GM18909 (cell line): ENCODE results near the gene XKRX.

Experiments
- ATAC-seq: cut with Tn5 transposase; IDR thresholded peaks from one replicate; pipeline ENCODE4 v1.9.1; 2021; ENCODE audit warnings: mild to moderate bottlenecking; ENCODE audit not compliant: unreplicated experiment, poor library complexity

XKRX gene

DNA sequence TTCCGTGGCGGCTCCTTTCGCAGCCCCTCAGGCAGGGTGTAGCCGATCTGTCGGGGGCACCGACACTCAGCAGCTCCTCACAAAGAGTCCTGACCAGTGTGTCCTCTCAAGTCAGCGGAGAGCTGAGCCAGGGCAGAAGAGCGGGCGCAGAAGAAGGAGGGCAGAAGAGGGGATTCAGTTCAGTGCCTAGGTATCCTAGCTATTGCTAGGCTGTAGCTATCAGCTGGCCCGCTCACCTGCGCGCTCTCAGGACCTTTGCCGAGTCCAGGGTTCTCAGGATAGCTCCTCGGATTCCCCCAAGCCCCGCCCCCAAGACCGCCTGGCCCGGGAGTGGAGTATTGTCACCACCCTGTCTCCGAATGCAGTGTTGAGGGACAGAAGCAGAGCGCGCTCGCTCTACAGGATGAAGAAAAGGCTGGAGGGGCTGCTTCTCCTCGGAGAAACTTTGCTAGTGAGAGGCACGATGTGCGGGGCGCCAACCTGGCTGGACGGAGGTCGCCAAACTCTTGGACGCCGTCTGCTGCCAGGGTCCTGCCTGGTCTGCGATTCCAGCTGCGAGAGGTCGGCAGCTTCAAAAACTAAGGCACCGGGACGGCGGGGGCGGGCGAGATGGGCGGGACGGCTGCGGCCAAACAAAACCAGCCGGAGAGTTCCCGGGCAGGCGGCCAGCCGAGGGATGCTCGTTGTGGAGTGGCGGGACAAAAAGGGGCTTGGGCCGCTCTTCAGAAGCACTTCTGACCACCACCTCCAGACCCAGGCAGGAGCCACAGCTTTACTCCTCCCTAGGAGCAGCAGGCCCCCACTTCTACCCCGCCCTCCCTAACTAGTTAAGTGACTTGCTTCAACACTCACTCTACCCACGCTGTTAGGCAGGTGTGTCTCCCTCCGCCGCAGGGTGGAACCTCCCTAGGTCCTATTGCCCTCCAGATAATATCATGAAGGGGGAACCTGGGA is at the start of gene XKRX:
TSS of gene XKRX (minus strand) at position 258 of the 954 bp plus-strand sequence. CDS start 613 bp downstream, outside the sequence.
- peak; percentile 73 for ATAC-seq

DNA sequence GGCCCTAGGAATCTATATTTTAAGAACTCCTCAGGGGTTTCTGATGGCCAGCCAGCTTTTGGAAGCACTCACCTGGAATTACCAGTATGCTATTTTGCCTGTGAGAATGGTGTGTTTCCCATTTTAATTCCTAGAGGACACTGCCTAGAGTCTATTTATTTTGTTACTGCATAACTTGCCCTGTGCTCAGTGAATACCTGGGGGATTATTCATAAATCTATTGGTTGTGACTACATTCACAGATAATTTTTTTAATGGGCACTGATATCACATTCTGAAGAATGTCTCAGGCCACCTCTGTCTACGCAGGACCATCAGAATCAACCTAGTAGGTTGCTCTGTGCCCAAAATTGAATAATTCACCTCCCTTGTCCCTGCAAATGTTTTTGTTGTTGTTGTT is 47.5 kb upstream of the XKRX start:
- no peak for ATAC-seq

DNA sequence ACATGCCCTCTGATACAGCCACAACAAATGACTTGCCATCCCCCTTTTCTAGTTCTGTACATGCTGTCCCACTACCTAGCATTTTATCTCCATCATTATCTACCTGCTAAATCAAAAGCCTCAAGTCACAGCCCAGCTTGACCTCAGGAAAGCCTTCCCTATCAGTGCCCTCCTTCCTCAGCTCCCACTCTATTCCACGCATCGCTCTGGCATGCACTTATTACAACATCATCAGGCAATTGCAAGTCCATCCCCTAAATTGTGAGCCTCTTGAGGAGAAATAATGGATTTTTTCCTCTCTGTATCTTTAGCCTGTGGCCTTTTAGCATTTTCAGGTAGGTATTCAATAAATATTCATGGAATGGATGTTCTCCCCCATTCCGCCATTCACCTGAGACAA is 46.5 kb upstream of the XKRX start:
- no peak for ATAC-seq

DNA sequence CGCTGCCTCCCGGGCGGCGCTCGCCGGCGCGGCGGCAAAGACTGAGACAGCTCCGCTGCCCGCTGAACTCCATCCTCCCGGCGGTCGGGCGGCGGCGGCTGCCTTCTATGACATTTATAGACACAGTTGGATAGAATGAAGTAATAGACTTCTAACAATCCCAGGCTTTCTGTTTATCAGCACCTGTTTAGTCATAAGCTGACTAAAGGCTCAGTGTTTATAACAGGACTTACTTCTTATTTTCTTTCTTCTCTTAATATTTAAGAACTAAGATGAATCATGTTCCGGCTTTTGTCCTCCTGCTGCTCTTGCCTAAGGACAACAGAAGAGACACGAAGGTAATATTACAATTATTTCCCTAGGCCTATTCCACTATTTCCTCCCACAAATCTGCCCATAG is 44.7 kb upstream of the XKRX start:
- no peak for ATAC-seq

DNA sequence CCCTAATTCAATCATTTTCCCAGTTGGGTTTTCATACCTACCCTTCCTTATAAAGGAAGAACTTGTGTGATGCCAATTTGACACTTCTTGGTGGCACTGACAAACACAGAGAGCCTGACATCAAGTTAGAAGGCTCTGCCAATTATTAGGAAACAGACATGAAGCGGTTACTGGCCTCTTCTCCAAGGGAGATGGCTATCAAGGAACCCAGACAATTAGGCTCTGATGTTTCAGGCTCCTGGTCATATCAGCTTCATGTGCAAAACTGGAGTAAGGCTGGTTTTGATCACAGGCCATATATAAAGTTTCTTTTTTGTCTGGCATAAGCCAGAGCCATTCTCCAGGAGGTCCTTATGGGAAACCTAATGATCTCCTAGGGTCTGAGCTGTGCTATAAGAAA is 41.2 kb upstream of the XKRX start:
- ATAC-seq = no peak

DNA sequence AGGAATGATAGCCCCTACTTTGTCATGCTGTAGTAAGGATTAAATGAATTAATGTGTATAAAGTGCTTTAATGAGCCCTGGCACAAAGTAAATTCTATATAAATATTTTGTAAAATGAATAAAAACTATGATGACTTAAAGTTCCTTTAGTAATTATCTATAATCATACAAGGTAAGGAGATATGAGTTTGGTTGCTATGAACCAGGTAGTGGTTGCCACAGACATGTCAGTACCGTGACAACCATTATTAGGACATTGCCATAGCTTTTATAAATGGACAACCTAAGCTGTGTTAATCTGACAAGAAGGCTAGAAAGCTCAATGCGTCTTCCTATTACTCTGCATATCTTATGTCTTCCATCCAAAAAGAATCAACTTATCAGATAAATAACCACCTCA is 40.7 kb upstream of the XKRX start, which contains the start of gene ARL13A:
TSS of gene ARL13A (plus strand) at position 301 of the 400 bp plus-strand sequence. CDS start 3,982 bp downstream, outside the sequence.
- ATAC-seq = no peak

DNA sequence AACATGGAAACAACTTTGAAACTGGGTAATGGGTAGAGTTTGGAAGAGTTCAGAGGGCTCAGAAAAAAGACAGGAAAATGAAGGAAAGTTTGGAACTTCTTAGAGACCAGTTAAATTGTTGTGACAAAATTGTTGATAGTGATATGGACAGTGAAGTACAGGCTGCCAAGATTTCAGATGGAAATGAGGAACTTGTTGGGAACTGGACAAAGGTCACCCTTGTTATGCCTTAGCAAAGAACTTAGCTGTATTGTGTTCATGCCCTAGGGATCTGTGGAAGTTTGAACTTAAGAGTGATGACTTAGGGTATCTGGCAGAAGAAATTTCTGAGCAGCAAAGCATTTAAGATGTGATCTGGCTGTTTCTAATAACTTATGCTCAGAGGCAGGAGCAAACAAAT is 35.6 kb upstream of the XKRX start:
- no peak for ATAC-seq

DNA sequence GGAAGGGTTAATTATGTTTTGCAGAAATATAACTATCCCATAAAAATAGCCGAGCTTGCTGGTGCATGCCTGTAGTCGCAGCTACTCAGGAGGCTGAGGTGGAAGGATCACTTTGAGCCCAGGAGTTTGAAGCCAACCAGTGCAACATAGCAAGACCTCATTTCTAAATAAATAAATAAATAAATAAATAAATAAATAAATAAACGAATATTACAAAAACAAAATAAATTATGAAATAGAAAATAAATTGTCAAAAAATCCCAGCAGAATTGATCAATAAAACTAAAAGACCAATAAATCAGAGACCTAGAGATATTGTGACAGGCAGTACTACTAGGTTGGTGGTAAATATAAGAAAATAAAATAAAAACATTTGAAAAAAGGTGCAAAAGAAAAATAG is 34.1 kb upstream of the XKRX start:
- no peak for ATAC-seq

DNA sequence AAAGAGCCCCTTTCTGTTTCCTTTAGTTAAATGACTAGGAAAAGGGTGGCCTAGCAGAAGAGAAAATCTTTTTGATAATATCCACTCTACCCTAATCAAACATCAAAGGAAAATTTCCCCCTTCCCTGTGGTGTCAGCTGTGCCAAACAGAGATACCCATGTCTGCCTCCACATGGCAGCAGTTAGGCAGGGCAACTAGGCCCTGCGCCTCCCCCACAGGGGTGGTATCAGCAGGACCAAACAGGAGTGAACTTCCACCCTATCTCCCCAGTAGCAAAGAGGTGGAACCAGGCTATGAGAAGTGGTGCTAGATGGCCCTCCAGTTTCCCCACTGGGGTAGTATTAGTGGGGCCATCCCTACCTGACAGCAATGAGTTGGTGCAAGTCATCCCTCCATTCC is 19.8 kb upstream of the XKRX start:
- ATAC-seq = no peak

DNA sequence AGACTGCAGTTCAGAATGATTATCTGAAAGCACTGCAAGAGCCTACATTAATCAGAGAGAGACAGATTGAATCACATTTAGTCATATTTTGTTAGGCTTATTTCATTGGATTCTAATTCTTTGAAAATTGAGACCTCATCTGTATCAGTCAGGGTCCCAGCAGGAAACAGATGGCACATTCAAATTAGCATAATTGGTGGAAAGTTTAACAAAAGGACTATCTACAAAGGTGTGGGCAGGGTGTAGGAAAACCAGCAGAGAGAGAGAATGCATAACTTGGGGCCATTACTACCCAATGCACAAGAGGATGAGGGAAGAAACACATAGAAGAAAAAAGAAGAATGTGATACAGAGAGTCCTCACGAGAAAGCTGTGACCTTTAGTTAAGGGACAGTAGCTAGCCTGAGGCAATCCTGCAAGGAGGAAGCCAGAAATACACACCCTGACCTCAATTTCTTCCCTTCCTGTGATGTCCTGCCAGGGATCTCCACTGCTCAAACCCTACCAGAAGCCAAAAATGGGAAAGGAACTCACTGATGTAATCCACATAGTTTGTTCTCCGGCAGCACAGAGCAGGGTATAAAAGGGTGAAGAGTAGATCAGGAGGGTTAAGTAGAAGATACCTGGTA is 17.7 kb upstream of the XKRX start:
- no peak for ATAC-seq

DNA sequence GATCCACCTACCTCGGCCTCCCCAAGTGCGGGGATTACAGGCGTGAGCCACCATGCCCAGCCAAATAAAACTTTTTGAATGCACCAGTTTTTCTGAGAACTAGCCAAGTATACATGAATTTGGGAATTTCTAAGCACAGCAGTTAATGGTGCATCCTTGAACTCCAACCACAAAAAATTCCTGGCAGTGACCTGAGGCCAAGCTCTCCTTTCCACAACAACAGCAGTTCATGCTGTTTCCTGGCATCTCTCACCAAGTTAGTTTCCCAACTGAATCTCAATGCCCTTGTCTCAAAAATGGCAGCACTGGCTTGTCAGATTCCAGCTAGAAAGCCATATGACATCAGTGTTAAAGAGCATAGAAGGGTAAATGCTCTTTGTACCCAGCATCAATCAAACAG is 15.9 kb upstream of the XKRX start:
- no peak for ATAC-seq

DNA sequence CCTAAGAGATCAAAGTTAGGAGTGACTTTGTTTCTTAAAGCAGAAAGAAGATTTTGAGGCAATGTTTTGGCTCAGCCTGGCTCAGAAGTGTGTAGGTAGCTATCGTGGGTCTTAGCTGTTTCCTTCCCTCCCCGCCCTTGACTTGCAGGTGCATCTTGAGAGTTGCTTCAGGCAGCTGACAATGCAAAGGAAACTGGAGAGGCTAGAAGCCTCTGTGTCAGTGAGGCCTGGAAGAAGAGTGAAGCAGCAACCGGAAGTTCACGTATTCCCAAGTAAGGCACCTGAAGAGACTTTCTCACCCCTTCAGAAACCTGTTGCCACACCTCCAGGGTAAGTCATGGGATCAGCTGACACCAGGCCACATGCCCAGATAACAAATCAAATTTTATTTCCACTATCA is 10.6 kb upstream of the XKRX start:
- no peak for ATAC-seq

DNA sequence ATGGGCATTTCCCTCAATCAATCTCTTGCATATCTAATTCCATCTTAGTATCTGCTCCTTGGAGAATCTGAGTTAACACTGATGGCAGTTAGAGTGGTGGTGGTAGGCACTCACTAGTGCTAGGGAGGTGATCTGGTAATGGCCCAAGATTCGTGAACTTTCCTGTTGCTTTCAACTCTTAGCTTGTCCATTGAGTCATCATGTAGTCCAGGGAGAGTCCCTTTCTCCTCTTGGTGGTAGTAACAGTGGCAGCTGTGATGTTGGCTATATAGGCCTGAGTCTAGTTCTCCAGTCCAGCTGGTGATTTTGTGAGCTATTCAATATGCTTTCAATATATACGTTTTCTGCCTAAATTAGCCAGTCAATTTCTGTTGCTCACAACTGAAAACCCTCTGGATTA is 7.0 kb upstream of the XKRX start:
- ATAC-seq = no peak

DNA sequence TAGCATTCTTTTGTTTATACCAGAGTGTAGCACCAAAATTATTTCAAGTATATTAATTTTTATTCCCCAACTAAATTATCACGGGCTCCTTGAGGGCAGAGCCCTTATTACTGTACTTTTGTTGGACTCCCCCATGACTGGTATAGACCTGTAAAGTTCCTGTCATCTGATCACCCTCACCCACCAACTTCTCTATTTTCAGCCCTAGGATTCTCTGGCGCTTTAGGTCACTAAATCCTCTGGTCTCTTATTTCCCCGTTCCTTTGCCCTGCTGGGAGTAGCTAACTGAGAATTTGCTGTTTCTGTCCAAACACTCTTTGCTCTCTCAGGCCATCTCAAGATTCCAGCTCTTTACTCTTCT is 3.2 kb upstream of the XKRX start:
- ATAC-seq = peak; percentile 19

DNA sequence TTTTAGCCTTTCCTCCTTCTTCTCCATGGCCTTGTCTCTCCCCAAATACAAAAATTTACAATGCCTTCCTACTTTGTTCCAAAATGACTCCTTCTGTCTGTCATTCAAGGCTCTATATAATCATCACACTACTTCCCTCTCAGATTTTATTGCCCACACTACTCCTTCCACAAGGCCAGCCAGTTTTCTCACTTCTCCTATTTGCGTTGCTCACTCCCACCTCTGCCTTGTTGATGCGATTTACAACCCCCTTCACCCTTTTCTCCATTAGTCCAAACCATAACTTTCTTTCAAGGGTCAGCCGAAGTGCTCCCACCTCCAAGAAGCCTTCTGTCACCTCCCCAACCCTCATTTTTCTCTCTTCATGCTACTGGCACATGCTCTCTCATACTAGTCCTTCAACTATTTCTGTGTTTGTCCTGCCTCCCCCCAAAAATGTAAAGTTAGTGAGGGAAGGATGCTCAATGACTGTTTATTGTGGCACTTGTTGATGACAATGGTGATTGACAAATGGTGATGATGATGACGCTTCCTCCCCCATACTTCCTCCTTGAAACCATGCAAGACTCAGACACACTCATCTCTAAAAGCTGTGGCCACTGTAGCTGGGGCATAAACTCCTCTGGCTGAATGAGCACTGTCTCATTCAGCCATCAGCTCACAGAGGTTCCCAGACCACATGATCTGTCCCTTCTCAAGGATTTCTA is 2.7 kb upstream of the XKRX start:
- ATAC-seq = peak; percentile 72

DNA sequence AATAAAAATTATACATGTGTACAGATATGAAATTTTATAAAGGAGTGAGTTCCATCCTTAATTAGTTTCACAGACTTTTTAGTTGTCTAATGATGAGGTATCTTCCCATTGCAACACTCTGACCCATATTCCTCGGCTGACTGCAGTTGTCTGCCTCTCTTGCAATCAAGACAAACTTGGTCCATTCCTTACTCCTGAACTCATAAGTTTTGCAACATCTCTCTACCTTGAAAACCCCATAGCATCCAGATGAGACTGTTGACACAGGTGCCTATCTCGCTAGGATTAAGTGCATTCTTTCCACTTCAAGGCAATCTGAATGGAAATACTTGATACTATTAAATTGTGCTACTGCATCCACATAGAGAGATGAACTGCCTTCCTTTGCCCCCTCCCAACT is 2.3 kb downstream of the XKRX start:
- ATAC-seq = no peak

DNA sequence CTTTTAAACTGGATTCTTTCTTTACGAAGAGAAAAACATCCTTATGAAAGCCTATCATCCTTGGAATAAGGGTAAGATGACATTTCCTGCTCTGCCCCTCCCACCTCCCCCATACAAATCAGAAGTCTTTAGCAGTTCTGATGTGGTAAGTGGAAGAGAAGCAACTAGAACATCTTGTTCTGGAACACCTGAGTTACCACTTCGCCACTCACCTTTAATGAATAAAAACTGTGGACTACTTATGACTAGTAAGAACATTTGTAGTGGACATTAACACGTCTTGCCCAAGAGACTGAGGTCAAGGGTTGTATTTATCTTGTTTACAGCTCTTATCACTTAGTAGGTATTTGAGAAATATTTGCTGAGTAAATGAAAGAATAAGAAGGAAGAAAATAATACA is 4.3 kb downstream of the XKRX start:
- no peak for ATAC-seq

DNA sequence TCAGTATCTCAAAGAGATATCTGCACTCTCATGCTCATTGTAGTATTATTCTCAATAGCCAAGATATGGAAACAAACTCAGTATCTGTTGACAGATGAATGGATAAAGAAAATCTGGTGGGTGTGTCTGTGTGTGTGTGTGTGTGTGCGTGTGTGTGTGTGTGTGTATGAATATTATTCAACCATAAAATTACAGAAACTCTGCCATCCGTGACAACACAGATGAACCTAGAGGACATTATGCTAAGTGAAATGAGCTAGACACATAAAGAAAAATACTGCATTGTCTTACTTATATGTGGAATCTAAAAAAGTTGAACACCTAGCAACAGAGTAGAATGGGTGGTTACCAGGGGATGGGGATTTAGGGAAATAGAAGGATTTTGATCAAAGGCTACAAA is 13.2 kb downstream of the XKRX start:
- ATAC-seq = no peak

DNA sequence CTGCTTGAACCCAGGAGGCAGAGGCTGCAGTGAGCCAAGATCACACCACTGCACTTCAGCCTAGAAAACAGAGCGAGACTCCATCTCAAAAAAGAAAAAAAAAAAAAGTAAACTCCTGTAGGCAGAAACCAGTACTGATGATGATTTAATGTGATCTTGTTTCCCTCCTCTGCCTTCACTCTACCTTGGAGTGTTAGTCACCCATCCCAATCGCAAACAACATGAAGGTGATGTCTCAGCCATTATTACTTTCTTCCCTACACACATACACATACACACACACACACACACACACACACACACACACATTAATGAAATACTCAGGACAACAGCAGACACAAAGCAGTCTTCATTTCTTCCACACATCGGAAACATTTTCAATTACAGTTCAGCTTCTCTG is 15.6 kb downstream of the XKRX start:
- ATAC-seq = no peak

DNA sequence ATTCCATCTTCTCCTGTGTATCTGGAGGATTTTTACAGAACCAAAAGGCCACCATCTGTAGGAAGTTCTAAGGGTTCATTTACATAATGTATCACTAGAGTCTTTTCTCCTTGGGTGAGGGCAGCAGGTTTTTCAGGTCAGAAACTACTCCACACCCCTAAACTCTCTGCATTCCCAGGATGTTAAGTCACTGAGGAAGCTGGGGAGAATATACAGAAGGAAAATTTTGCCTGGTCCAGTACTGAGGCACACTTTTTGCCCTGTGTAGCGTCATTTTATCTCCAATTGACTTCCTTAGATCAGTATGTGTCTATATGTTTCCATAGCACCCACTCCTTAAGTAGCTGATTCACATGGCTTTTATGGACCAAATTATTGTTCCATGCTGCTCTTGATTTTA is 17.0 kb downstream of the XKRX start:
- no peak for ATAC-seq

DNA sequence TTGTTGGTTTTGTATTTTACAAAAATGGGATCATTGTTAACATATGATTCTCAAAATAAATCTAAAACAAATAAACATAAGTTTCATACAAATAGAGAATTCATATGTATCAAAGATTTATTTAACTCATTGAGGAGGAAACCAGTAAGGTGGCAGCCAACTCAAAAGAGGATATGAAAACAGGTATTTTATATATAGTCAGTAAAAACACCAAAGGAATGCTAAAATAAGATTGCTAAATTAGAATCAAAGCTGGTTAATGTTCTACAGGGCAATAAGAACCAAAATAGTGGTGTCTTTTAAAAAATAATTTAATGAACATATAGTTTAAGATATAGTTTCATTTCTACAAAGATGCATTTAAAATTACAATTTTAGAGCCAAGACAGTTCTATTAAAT is 23.1 kb downstream of the XKRX start:
- ATAC-seq = no peak
